ENCODE measurements around the gene PCYT1A.

GRCh38 chr3:196238612-196239560 is 48.6 kb downstream of the PCYT1A start:
- no peak for TF ChIP-seq POLR2AphosphoS5 (IDR thresholded peaks at IDR 0.05; ENCODE audit: borderline replicate concordance, low read depth, low read length)
- no peak for TF ChIP-seq EZH2 (IDR thresholded peaks at IDR 0.05)
- no peak for TF ChIP-seq FOXP2 (optimal IDR thresholded peaks at IDR 0.05; ENCODE audit: control extremely low read depth, extremely low read length, insufficient read depth)
